NCI-H2081 (cell line): ENCODE measurements around the gene ABRACL.
A peak's percentile ranks its signal among the peaks of the same experiment; 100 is the strongest.
"Not testable (repeated sequence)": the region's sequence is repeated elsewhere in the genome, so short reads cannot be mapped to it uniquely, and the experiment has no call there.

Experiments used
- DNase-seq, 2 experiments: peaks; one replicate each; lab custom pipeline; 2025; lab: John Stamatoyannopoulos, UW

Gene ABRACL, protein sequence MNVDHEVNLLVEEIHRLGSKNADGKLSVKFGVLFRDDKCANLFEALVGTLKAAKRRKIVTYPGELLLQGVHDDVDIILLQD

DNA sequence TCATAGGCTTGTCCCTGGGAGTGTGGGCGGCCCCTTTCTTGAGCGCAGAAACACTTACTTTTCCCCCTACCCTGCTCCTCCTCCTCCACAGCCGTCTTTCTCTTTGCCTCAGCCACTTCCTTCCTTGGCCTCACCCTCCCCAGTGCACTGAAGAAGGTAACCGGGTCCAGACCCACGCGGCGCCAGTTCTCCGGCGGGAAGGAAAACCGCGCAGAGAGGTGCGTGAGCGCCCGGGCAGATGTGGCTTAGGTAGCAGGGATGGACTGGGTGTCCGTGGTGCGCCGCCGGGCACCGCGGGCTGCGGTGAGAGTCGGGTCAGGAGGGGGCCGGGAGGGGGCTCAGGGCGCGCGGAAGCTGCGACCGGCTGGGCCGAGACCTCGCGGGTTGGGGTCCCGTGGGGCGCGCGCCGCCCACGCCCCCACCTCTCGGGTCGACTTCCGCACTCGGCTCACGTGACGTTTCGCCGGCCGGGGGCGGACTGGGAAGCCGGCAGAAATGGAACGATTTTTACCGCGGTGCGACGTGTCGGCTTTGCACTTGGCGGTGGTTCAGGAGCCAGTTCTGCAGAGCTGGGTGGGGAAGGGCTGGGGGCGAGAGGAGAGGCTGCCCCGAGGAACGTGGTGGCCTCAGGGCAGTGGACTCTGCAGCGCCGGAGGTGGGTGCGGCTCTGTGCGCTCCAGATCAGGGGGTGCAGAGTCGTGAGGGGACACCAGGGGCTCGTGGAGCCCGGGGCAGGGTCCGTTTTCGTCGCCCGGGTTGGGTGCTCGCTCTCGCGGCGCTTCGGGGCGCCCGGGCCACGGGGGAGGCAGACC is at the start of gene ABRACL:
ABRACL (plus strand) TSS at position 88 of the 812 bp plus-strand sequence. CDS start 5,416 bp downstream, outside the sequence.
- DNase-seq: peak; percentile 30 to 67

DNA sequence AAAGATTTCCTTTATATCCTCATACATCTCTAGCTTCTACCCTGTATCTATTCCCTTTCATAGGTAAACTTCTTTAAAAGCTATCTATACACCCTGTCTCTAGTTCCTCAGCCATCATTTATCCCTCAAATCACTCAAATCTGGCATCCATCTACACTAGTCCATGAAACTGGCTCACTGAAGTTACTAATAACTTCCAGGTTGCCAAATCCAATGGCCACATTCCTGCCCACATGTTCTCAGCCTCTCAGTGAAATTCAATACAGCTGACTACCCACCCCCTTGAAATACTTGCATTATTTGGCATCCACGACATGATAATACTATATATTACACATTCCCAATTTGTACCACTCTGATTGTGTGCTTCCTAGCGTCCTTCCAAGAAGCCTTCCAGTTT is 49.2 kb upstream of the ABRACL start:
- DNase-seq: no peak

DNA sequence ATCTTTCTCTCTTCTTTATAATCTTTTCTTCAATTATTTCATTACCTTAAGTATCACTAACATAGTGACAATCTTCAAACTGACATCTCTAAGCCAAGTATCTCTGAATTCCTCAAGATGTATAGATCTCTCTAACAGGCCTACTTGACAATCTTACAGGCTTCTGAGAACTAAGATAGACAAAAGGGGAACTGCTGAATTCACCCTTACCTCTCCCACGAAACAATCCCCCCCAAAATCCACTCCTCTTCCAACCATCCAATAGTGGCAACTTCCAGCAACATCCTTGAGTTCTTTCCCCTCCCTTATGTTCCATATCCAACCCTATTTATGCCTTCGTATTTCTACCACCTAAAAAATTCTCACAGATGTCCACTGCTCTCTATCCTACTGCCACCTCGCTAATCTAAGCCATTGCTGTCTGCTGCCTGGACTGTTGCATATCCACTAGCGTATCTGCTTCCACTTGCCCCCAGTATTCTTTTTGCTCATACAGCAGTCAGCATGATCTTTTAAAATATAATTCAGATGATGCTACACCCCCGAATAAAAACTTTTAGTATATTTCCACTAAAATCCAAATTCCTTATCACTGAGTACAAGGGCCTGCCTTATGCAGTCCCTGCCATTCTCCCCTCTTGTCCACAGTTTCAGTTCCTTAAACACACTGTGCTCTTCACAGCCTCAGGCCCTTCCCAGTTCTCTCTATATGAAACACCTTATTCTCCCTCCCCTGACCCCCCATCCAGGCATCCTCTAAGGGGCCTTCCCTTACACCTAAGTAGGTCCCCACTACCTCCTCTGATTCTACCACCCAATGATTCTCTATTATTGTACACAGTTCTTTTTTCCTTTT is 48.5 kb upstream of the ABRACL start:
- DNase-seq: no peak

DNA sequence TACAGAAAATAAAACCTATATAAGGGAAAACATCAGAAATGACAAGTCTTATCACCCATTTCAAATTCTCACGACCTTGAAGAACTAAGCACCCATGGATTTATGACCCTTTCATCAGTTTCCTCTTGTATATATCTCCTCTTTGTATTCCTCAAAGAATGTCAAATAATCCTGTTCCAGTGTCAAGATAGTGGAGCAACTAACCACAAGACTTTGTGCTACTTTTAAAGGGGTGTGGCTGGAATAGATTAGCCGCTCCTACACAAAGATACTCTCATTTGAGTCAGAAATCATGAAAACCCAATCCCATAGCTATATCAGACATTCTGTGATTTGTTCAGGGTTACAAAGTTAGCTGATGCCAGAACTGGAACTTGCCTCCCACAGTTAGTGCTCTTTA is 47.1 kb upstream of the ABRACL start:
- DNase-seq: no peak

DNA sequence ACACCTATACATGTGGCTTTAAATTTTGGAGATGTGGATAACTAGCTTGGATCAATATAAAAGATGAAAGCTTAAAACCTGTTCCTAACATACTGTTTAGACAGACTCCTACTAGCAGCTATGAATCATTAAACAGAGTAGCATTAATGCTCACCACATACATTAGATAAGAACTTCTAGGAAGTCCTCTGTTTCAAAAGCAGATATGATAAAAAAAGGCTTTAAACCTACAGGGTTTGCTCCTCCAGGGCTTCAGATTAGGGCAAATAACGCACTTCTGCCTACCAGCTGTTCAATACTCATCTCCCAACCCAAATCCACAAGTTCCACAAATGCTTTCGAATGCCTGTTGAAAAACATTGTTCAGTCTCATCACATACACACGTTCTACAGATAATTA is 42.0 kb upstream of the ABRACL start:
- DNase-seq: no peak

DNA sequence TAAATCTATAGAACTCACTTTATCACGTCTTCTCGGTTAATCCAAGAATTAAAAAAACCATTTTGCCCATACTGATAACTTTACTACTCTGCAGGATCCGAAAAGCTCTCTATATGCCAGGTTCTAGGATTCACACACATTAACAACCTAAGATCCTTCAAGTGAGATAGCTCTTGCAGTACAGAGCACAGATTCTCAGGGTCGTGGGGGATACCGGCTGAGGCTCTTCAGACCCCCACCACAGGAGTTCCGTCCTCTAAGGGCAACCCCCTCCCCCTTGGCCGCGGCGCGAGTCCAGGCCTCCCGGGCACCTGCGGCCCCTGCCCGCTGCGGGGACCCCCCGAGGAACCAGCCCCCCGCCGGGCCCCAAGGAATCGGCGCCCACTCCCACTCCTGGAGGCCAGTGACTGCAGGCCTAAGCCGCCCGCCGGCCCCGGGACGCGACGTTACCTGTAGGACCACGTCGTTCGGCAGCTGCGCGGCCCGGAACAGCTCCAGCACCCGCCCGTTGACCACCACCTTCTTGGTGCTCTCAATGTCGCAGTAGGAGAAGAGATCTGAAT is 41.4 kb upstream of the ABRACL start:
- DNase-seq: no peak

DNA sequence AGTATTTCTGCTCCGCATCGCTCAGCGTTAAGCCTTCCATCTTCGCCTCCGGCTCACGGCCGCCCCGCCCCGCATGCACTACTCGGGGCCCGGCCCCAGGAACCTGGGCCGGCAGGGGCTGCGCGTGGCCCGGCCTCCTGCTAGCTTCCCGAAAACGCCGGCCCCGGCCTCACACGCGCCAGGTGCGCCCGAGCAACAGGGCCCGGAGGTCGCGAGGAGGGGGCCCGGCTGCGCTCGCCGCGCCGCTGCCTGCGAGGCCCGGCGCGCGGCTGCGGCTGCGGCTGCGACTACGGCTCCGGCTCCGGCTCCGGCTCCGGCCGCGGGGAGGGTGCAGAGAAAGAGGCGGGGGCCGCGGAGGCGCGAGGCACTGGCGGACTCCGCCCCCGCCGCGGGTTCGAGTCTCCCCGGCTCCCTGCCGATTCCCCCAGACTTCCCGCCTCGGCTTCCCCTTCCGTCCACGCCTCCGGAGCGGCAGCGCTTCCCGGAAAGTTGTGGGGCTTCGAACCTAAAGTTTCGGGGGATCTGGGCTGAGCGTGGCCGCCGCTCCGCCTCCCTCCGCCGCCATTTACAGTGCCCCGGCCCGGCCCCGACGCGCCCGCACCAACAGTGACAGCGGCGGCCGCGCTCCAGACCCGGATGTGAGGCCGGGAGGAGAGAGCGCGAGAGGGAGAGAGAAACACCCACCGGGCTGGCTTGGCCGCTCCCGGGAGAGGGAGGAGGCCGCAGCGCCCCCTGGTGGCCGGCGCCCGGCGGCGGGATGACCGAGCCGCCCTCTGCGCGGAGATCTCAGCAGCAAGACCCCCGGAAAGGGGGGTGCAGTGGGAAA is 40.7 kb upstream of the ABRACL start, which contains the start of gene REPS1:
REPS1 (minus strand) TSS at position 611 of the 826 bp plus-strand sequence; CDS start at position 40, 571 bp downstream.
- DNase-seq: peak; percentile 81 to 87

DNA sequence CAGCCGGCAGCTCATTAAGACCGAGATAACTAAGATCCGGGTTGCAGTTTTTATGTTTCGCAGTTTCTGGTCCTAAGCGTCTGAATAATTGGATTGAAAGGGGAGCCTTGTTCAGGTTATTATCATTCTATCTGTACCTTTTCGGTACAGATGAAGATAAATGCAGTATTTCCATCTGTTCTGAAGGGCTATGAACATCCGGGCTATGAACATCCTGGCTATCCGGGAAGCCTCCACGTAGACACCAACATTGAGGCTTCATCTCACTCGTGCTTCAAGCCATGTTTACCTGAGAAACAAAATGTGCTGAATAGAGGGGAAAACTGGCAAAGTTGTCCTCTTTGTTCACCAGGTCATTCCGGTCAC is 40.1 kb upstream of the ABRACL start:
- DNase-seq: peak; percentile 19 to 71

DNA sequence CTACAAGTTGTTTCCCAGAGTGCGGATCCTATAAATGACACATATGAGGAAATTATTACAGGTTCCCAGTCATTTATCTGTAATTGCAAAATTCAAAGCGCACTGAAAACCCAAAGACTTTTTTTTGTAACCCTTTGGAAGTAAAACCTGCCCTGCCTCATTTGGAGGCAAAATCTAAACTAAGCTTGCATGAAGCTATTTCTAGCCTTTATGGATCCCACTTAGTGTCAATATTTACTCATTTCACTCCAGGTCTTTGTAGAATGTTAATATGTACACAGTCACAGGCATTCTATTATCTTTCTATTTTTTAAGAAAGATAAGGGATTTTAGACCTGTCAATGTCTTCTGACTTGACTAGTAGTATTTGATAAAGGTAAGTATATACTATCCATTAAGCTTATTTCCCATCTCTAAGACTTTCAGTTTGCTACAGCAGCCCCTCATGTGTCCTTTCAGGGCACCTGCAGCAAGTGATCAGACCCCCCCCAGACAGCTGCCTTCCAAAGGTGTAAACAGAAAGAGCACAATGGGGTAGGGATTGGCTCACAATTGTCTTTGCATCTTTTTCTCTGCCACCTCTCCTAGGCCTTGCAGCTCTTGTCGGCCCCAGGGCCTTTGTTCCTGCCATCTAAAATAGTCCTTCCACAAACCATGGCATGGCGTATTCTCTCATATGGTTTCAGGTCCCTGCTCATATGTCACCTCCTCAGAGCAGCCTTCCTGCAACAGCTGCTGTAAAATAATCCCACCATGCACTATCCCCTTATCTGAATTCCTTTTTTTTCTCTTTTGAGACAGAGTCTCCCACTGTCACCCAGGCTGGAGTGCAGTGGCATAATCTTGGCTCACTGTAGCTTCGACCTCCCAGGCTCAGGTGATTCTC is 39.2 kb upstream of the ABRACL start:
- DNase-seq: peak; percentile 28 to 43

DNA sequence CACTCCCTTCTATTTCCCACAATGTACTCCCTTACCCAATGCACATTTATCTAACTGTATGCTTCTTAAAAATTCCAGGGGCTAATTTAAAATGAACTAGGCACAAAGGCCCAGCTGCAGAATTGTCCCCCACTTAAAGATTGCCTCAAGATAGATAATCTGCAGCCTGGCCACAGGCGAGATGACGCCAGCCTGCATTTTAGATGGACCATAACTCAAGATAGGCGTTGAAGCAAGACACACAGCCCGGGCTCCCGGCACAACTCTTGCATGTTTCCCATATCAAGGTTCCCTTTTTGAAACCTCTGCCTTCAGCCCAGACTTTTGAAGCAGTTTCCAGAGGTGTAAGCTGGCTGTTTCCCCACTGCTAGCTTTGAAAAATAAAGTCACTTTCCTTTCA is 37.3 kb upstream of the ABRACL start:
- DNase-seq: no peak

DNA sequence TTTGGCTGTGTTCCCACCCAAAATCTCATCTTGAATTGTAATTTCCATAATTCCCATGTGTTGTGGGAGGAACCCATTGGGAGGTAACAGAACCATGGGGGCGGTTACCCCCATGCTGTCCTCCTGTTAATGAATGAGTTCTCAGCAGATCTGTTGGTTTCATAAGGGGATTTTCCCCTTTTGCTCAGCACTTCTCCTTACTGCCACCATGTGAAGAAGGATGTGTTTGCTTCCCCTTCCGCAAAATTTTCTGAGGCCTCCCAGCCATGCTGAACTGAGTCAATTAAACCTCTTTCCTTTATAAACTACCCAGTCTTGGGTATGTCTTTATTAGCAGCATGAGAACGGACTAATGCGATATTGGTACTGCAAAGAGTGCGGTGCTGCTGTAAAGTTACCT is 35.6 kb upstream of the ABRACL start:
- DNase-seq: not testable (repeated sequence)

DNA sequence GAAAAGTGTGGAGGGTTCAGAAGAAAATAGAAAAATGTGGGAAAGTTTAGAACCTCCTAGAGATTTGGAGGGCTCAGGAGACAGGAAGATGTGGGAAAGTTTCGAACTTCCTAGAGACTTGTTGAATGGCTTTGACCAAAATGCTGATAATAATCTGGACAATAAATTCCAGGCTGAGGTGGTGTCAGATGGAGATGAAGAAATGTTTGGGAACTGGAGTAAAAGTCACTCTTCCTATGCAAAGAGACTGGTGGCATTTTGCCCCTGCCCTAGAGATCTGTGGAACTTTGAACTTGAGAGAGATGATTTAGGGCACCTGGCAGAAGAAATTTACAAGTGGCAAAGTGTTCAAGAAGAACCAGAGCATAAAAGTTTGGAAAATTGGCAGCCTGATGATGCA is 35.1 kb upstream of the ABRACL start:
- not testable (repeated sequence) for DNase-seq

DNA sequence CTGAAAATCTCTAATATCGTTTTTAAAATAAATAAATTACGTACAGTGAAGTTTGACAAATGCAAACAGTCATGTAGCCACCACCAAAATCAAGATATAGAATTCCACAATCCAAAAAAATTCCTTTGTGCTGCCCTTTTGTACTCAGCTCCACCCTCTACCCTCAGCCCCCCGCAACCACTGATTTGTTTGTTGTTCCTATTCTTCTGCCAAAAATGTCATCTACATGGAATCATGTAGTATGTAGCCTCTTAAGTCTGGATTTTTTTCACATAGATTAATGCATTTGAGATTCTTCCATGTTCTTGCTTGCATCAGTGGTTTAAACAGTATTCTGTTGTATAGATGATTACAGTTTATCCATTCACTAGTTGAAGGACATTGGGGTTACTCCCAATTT is 32.0 kb upstream of the ABRACL start:
- peak in 1 of 2 experiments; percentile 2 for DNase-seq

DNA sequence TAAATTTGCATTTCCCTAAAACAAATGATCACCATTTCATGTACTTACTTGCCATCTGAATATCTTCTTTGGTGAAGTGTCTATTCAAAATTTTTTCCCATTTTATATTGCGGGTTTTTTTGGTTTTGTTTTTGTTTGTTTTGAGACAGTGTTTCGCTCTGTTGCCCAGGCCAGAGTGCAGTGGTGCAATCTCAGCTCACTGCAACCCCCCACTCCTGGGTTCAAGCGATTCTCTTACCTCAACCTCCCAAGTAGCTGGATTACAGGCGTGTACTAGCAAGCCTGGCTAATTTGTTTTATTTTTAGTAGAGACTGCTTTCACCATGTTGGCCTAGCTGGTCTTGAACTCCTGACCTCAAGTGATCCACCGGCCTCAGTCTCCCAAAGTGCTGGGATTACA is 31.4 kb upstream of the ABRACL start:
- DNase-seq: no peak

DNA sequence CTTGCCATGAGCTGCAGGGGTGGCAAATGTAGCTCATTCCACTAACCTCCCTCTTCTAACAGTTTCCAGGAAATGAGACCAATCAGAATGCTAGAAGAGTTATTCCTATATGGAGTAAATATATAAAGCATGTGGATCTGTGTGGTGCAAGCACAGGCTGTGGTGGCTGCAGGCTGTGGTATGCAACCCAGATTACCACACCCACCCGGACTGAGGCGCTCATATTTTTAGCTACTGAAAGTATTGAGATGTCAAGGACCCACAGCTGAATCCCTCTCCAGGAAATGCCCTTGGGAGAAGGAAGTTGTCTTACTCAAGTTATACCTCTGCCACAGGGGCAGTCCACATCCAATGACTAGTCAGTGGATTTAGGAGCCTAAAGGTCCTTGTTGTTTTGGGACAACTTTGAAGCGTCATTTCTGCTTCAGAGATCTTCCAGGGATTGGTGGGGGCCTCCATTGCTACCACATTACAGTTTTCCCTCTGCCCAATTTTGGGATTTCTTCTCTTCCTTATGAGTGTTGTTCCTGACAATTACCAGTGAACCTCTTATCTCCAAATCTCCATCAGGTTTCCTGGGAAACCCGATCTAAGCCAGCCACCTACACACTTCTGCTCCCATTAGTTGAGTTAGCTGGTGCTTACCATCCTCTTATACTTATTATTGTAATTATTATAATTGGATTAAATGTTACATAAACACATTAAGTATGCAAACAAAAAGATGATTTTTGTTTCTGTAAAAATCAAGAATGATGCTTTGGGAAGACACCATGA is 28.4 kb upstream of the ABRACL start:
- DNase-seq: no peak

DNA sequence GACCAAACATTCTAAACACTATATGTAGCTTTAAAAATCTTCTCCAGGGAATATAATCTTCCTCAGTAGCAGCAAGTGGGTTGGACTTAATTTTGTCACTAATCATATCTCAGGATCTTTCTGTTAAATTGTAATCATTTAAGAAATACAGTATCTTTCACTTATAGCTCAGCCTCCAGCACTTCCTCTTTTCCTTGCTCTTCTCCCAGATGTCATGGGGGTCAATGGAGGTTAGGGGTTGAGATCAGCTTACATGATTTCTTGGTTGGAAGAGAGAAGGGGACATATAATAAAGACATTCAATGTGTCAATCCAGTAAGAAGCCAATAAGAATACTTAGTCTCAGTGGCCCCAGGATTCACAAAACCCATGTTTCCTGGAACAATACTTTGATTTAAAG is 24.8 kb upstream of the ABRACL start:
- DNase-seq: no peak

DNA sequence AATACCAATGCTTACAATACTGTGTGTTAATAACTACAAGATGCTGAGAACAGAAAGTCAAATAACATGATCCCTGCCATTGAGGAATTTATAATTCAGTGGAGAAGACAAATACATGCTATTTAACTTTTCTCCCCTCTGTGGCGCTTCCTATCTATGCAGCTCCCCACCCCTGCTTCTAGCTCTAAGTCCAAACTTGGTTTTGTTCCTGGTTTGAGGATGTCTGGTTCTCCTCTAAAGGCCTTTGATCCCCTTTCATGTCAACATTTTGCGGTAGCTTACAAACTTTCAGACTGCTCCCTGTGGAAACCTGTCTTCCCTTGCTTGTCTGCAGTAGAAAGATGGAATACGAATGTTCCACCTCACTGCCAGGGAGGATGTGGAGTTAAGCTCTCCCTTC is 22.1 kb upstream of the ABRACL start:
- DNase-seq: no peak

DNA sequence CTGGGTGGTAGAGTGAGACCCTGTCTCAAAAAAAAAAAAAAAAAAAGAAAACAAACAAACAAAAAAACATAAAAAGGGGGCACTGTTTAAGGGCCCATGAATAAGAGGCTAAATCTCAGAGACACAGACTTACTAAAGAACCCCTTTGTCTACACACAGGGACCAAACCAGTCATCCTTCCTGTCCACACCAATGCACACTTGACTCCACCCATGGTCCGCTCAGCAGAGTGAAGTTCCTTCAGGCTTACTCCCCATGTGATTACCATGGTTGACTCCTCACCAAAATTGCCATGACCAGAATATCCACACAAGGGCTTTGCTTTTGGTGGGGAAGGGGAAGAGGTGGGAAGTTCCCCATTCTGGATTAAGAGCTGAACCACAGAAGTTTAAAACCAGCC is 21.1 kb upstream of the ABRACL start:
- no peak for DNase-seq

DNA sequence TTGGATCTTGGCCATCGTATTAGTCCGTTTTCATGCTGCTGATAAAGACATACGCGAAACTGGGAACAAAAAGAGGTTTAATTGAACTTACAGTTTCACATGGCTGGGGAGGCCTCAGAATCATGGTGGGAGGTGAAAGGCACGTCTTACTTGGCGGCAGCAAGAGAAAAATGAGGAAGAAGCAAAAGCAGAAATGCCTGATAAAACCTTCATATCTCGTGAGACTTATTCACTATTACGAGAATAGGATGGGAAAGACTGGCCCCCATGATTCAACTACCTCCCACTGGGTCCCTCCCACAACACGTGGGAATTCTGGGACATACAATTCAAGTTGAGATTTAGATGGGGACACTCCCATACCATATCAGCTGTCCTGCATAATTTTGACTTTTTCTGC is 20.4 kb upstream of the ABRACL start:
- no peak for DNase-seq

DNA sequence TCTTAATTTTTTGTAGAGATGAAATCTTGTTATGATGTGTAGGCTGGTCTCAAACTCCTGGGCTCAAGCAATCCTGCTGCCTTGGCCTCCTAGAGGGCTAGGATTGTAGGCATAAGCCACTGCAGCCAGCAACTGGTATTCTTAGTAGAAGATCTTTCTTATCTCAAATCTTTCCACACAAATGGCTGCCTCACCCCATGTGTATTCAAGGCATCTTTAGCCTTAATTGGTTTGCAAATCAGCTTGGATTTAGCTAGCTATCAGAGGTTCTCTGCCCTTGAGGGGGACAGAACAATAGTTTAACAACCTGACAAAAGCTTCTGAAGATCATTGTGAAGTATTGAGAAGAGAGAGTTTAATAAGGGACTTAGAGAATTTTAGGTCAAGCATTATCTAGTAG is 17.9 kb upstream of the ABRACL start:
- no peak for DNase-seq
